Erythroblast (primary cell): ENCODE measurements around the gene SAP30.

Source experiments
- DNase-seq, 2 experiments: peaks; one replicate each; lab custom pipeline; 2025; lab: John Stamatoyannopoulos, UW
- GATA1 ChIP-seq: IDR thresholded peaks from 2 replicates; pipeline ENCODE4 v1.6.1; 2011; ENCODE audit warnings: low read depth, mild to moderate bottlenecking, control low read depth, low read length, moderate library complexity
- POLR2A ChIP-seq: IDR thresholded peaks from 2 replicates; pipeline ENCODE4 v1.6.1; 2011; ENCODE audit warnings: mild to moderate bottlenecking, low read length

The SAP30 gene

DNA sequence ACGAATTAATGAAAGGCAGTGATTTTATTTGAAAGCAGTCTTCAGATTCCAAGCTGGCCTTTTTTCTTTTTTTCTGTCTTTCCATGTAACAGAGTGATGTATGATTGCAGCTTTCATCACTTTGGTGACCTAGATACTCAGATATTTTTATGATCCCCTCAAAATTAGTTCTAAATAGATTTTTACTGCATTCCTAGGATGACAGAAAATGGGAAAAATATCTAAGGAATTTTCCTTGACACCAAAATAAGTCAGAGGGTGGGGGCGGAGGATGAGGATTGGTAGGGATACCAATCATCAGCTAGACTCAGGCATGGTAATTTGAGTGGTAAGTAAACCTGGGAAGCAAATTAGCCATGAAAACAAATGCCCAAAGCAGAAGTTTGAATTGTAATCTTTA, 24.7 kb upstream of the SAP30 start:
- no peak for DNase-seq
- no peak for TF ChIP-seq POLR2A

DNA sequence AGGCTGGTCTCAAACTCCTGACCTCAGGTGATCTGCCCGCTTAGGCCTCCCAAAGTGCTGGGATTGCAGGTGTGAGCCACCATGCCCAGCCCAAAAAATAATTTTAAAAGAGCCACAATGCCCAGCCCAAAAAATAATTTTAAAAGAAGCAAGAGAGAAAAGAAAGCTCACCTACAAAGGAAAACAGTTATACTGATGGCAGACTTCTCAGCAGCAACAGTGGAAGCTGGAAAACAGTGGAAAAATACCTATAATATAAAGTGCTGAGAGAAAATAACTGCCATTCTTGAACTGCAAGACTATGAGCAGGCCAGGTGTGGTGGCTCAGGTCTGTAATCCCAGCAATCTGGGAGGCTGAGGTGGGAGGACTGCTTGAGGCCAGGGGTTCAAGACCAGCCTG, 23.3 kb upstream of the SAP30 start:
- no peak for DNase-seq
- no peak for TF ChIP-seq GATA1
- no peak for TF ChIP-seq POLR2A

DNA sequence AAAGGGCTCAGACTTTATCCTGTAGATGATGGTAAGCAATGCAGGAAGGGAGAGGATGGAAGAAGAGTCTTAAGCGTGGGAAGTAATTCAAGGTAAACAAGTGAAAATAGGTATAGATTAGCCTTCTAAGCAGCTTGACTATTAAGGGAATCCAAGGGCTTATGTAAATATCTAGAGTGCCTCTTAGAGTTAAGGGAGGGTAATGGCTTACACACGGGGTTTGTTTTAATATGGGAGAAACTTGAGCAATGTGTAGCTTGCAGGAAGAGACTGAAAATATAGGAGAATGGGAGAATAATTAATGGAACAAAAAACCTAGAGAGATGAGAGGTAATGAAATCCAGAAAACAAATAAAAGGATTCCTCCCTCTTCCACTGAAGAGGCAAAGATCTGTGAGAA, 12.8 kb upstream of the SAP30 start:
- DNase-seq = no peak
- TF ChIP-seq GATA1 = no peak
- no peak for TF ChIP-seq POLR2A

DNA sequence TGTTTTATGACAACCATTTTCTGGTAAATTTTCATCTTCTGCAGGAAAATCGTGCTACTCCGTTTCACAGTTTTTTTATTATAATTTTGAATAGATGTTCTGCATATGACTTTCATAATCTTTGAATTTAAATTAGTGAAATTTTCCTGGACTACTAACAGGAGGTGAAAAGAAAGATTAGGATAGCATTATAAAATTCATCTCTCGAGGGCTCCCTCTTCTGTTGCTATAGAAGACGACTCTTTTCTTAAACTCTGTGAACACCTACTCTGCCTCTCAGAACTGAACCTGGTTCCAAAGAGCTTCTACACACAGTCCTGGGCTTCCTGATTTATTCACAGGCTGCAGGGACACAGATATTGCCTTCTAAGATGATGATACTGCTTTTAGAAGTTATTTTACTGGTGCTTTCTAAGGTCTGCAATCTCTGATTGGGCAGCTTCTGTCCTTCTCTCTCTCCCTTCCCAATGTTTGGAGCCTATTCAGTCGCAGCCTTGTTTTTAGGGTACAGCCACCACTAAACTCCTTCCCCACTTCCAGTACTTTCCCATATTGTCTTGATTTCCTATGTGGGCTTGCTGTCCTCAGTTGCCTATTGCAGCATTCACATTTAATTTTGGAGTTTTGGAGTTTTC, 10.1 kb upstream of the SAP30 start:
- TF ChIP-seq POLR2A = no peak
- no peak for TF ChIP-seq GATA1
- peak in 1 of 2 experiments; percentile 10 for DNase-seq

DNA sequence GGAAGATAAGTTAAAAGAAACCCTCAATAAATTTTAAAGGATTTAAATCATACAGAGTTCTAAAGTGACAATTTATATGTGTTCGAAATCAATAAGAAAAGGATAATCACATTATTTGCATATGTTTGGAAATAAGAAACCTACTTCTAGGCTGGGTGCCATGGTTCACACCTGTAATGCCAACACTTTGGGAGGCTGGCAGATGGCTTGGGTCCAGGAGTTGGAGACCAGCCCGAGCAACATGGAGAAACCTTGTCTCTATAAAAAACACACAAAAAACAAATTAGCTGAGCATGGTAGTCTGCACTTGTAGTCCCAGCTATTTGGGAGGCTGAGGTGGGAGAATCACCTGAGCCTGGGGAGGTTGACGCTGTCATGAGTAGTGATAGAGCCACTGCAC, 8.1 kb upstream of the SAP30 start:
- TF ChIP-seq POLR2A (no peak), GATA1 (no peak)
- no peak for DNase-seq

- no peak for DNase-seq
- TF ChIP-seq GATA1 = no peak
- TF ChIP-seq POLR2A = no peak
Measured at GRCh38 chr4:173365359-173365996, 5.3 kb upstream of the SAP30 start.

GRCh38 chr4:173367285-173367684, 3.5 kb upstream of the SAP30 start:
- no peak for TF ChIP-seq GATA1
- no peak for TF ChIP-seq POLR2A
- no peak for DNase-seq

- DNase-seq = peak; percentile 40 to 46
- TF ChIP-seq POLR2A (no peak), GATA1 (no peak)
Measured at GRCh38 chr4:173367946-173368345, 2.8 kb upstream of the SAP30 start.

DNA sequence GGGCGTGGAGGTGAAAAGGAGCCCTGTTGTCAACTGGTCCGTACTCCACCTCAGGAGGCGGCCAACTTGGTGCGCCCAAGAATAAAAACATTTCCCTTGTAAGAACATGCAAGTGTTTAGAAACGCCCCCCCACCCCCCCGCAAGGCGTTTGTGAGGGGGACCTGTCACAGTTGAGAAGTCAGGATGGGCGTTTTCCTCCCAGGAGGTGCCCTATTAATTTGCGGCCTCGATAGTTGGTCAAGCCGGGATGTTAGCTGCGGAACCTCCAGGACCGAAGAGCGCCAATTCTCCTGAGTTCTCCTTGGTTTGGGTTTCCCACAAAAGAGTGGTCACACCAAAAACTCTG, 651 bp upstream of the SAP30 start:
- peak; percentile 87 to 89 for DNase-seq
- TF ChIP-seq GATA1 (no peak), POLR2A (no peak)

- TF ChIP-seq POLR2A (peak; percentile 48), GATA1 (no peak)
- peak; percentile 77 to 81 for DNase-seq
Measured at GRCh38 chr4:173371292-173372192, 788 bp downstream of the SAP30 start.

GRCh38 chr4:173374588-173374987, 3.8 kb downstream of the SAP30 start:
- TF ChIP-seq POLR2A (no peak), GATA1 (no peak)
- DNase-seq = no peak

DNA sequence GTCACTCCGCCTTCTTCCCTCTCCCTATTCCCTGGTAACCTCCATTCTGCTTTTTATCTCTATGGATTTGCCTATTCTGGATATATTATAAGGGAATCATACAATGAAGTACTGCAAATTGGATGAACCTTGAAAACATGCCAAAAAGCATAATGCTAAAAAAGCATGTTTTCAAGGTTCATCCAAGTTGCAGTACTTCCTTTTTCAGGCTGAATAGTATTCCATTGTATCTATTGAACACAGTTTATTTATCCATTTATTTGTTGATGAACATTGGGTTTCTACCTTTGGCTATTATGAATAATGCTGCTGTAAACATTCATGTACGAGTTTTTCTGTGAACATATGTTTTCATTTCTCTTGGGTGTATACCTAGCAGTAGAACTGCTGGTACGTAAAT, 9.2 kb downstream of the SAP30 start:
- no peak for TF ChIP-seq GATA1

GRCh38 chr4:173380987-173381386, 10.2 kb downstream of the SAP30 start:
- DNase-seq = no peak
- no peak for TF ChIP-seq GATA1
- TF ChIP-seq POLR2A = no peak

More for the DNA sequence above, 9.2 kb downstream of the SAP30 start:
- DNase-seq = no peak

GRCh38 chr4:173381610-173382009, 10.9 kb downstream of the SAP30 start:
- TF ChIP-seq POLR2A (no peak), GATA1 (no peak)
- DNase-seq = no peak

- DNase-seq = no peak
- no peak for TF ChIP-seq POLR2A
Measured at GRCh38 chr4:173382349-173382748, 11.6 kb downstream of the SAP30 start.
